HEK293 (cell line): ENCODE measurements around the gene NPTN.

Source experiments
- BCL11A ChIP-seq: fragments of 450-650 bp; formaldehyde crosslinking; IDR thresholded peaks from 2 replicates; pipeline ENCODE4 v1.5.1; 2016; ENCODE audit warnings: low read depth, missing biosample characterization, missing genetic modification characterization
- GLIS2 ChIP-seq: fragments of 450-650 bp; formaldehyde crosslinking; IDR thresholded peaks from 2 replicates; pipeline ENCODE4 v1.5.1; 2016; ENCODE audit warnings: missing biosample characterization, missing genetic modification characterization
- SCRT1 ChIP-seq: fragments of 450-650 bp; formaldehyde crosslinking; IDR thresholded peaks from 2 replicates; pipeline ENCODE4 v1.5.1; 2016; ENCODE audit warnings: missing biosample characterization, missing genetic modification characterization, borderline replicate concordance
- SP3 ChIP-seq: fragments of 450-650 bp; formaldehyde crosslinking; IDR thresholded peaks from 2 replicates; pipeline ENCODE4 v1.5.1; 2016; ENCODE audit warnings: missing biosample characterization, missing genetic modification characterization
- YY1 ChIP-seq: fragments of 450-650 bp; formaldehyde crosslinking; IDR thresholded peaks from 2 replicates; pipeline ENCODE4 v1.5.1; 2018; ENCODE audit warnings: missing biosample characterization, missing genetic modification characterization
- ZBTB21 ChIP-seq: fragments of 450-650 bp; formaldehyde crosslinking; IDR thresholded peaks from 2 replicates; pipeline ENCODE4 v1.5.1; 2017; ENCODE audit warnings: missing biosample characterization, missing genetic modification characterization
- ZNF202 ChIP-seq: fragments of 450-650 bp; formaldehyde crosslinking; IDR thresholded peaks from 2 replicates; pipeline ENCODE4 v1.5.1; 2016; ENCODE audit warnings: missing biosample characterization, missing genetic modification characterization, borderline replicate concordance
- ZNF423 ChIP-seq: fragments of 450-650 bp; formaldehyde crosslinking; IDR thresholded peaks from 2 replicates; pipeline ENCODE4 v1.5.1; 2016; ENCODE audit warnings: missing biosample characterization, missing genetic modification characterization
- ZNF677 ChIP-seq: fragments of 450-650 bp; IDR thresholded peaks from 2 replicates; pipeline ENCODE4 v1.5.0; 2018; ENCODE audit warnings: missing biosample characterization, mild to moderate bottlenecking, missing genetic modification characterization, moderate library complexity
- ZNF747 ChIP-seq: fragments of 450-650 bp; formaldehyde crosslinking; IDR thresholded peaks from 2 replicates; pipeline ENCODE4 v1.5.1; 2016; ENCODE audit warnings: missing biosample characterization, missing genetic modification characterization
- TF ChIP-seq, protein P1 (sequence below): fragments of 450-650 bp; formaldehyde crosslinking; IDR thresholded peaks from 2 replicates; pipeline ENCODE4 v1.5.1; 2016; ENCODE audit warnings: missing biosample characterization, missing genetic modification characterization
- TF ChIP-seq, protein P2 (sequence below): fragments of 450-650 bp; formaldehyde crosslinking; IDR thresholded peaks from 2 replicates; pipeline ENCODE4 v1.5.1; 2016; ENCODE audit warnings: missing biosample characterization, missing genetic modification characterization
- TF ChIP-seq, protein P3 (sequence below): fragments of 450-650 bp; formaldehyde crosslinking; IDR thresholded peaks from 2 replicates; pipeline ENCODE4 v1.5.1; 2016; ENCODE audit warnings: missing biosample characterization, missing genetic modification characterization
- TF ChIP-seq, protein P4 (sequence below): fragments of 450-650 bp; formaldehyde crosslinking; IDR thresholded peaks from 2 replicates; pipeline ENCODE4 v1.5.1; 2016; ENCODE audit warnings: missing biosample characterization, missing genetic modification characterization

DNA sequence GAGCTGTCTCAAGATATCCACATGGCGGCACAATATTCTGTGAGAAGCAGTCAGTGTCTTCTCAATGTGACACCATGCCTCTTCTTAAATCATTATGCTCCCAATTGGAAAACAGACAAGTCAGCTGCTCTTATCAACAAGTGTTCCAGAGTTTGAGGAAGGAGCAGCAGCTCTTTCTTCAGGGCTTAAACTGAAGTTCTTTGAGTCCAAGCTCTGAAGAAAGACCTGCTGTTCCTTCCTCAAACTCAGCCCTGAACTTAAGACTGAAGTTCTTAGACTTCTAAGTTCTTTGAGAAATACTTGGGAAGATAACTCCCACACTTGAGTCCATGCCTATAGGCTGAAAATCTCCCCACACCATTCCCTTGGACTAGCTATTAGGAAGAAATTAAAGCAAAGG is 43.4 kb downstream of the NPTN start:
- TF ChIP-seq SP3 (tag by site-specific recombination): no peak
- no peak for TF ChIP-seq BCL11A (tag by site-specific recombination)
- TF ChIP-seq, protein P1, sequence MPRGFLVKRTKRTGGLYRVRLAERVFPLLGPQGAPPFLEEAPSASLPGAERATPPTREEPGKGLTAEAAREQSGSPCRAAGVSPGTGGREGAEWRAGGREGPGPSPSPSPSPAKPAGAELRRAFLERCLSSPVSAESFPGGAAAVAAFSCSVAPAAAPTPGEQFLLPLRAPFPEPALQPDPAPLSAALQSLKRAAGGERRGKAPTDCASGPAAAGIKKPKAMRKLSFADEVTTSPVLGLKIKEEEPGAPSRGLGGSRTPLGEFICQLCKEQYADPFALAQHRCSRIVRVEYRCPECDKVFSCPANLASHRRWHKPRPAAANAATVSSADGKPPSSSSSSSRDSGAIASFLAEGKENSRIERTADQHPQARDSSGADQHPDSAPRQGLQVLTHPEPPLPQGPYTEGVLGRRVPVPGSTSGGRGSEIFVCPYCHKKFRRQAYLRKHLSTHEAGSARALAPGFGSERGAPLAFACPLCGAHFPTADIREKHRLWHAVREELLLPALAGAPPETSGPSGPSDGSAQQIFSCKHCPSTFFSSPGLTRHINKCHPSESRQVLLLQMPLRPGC (tag by site-specific recombination): no peak
- TF ChIP-seq, protein P2, sequence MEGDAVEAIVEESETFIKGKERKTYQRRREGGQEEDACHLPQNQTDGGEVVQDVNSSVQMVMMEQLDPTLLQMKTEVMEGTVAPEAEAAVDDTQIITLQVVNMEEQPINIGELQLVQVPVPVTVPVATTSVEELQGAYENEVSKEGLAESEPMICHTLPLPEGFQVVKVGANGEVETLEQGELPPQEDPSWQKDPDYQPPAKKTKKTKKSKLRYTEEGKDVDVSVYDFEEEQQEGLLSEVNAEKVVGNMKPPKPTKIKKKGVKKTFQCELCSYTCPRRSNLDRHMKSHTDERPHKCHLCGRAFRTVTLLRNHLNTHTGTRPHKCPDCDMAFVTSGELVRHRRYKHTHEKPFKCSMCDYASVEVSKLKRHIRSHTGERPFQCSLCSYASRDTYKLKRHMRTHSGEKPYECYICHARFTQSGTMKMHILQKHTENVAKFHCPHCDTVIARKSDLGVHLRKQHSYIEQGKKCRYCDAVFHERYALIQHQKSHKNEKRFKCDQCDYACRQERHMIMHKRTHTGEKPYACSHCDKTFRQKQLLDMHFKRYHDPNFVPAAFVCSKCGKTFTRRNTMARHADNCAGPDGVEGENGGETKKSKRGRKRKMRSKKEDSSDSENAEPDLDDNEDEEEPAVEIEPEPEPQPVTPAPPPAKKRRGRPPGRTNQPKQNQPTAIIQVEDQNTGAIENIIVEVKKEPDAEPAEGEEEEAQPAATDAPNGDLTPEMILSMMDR (tag by site-specific recombination): no peak
- TF ChIP-seq ZNF747 (tag by site-specific recombination): no peak
- no peak for TF ChIP-seq GLIS2 (tag by site-specific recombination)
- TF ChIP-seq, protein P3, sequence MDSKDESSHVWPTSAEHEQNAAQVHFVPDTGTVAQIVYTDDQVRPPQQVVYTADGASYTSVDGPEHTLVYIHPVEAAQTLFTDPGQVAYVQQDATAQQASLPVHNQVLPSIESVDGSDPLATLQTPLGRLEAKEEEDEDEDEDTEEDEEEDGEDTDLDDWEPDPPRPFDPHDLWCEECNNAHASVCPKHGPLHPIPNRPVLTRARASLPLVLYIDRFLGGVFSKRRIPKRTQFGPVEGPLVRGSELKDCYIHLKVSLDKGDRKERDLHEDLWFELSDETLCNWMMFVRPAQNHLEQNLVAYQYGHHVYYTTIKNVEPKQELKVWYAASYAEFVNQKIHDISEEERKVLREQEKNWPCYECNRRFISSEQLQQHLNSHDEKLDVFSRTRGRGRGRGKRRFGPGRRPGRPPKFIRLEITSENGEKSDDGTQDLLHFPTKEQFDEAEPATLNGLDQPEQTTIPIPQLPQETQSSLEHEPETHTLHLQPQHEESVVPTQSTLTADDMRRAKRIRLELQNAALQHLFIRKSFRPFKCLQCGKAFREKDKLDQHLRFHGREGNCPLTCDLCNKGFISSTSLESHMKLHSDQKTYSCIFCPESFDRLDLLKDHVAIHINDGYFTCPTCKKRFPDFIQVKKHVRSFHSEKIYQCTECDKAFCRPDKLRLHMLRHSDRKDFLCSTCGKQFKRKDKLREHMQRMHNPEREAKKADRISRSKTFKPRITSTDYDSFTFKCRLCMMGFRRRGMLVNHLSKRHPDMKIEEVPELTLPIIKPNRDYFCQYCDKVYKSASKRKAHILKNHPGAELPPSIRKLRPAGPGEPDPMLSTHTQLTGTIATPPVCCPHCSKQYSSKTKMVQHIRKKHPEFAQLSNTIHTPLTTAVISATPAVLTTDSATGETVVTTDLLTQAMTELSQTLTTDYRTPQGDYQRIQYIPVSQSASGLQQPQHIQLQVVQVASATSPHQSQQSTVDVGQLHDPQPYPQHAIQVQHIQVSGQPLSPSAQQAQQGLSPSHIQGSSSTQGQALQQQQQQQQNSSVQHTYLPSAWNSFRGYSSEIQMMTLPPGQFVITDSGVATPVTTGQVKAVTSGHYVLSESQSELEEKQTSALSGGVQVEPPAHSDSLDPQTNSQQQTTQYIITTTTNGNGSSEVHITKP (tag by site-specific recombination): no peak
- no peak for TF ChIP-seq YY1 (tag by site-specific recombination)
- no peak for TF ChIP-seq ZNF202
- TF ChIP-seq, protein P4, sequence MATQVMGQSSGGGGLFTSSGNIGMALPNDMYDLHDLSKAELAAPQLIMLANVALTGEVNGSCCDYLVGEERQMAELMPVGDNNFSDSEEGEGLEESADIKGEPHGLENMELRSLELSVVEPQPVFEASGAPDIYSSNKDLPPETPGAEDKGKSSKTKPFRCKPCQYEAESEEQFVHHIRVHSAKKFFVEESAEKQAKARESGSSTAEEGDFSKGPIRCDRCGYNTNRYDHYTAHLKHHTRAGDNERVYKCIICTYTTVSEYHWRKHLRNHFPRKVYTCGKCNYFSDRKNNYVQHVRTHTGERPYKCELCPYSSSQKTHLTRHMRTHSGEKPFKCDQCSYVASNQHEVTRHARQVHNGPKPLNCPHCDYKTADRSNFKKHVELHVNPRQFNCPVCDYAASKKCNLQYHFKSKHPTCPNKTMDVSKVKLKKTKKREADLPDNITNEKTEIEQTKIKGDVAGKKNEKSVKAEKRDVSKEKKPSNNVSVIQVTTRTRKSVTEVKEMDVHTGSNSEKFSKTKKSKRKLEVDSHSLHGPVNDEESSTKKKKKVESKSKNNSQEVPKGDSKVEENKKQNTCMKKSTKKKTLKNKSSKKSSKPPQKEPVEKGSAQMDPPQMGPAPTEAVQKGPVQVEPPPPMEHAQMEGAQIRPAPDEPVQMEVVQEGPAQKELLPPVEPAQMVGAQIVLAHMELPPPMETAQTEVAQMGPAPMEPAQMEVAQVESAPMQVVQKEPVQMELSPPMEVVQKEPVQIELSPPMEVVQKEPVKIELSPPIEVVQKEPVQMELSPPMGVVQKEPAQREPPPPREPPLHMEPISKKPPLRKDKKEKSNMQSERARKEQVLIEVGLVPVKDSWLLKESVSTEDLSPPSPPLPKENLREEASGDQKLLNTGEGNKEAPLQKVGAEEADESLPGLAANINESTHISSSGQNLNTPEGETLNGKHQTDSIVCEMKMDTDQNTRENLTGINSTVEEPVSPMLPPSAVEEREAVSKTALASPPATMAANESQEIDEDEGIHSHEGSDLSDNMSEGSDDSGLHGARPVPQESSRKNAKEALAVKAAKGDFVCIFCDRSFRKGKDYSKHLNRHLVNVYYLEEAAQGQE (tag by site-specific recombination): no peak
- no peak for TF ChIP-seq ZNF677 (tag by site-specific recombination)
- no peak for TF ChIP-seq ZNF423
- TF ChIP-seq SCRT1: no peak
- TF ChIP-seq ZBTB21 (tag by site-specific recombination): no peak
